Measurements from ENCODE around the gene PLBD2. TPM values are rescaled to one million over a fixed set of nuclear protein-coding genes. Genes with fewer than 3 reads are reported as not detected.

Gene PLBD2
- total RNA-seq, 1 donor from 2014 or later: 52.2 TPM

GRCh38 chr12:113435367-113435766 is 77.0 kb downstream of the PLBD2 start:
- Histone ChIP-seq H3K27ac (ENCODE audit: low read depth, low read length) (no peak overlapping the region), H3K9me3 (ENCODE audit: insufficient read depth, low read depth, low read length) (no peaks in the 10 kb centered on the region), H2AFZ (ENCODE audit: low read depth, low read length) (no peak overlapping the region), H3K4me2 (ENCODE audit: low read length) (no peak overlapping the region), H3K79me2 (ENCODE audit: insufficient read depth, low read length) (no peaks in the 10 kb centered on the region), H4K20me1 (ENCODE audit: insufficient read depth, low read length) (no peaks in the 10 kb centered on the region), H3K27me3 (ENCODE audit: insufficient read depth, low read length) (no peaks in the 10 kb centered on the region), H3K9ac (ENCODE audit: low read length) (no peak overlapping the region), H3K4me3 (ENCODE audit: insufficient read depth, low read depth, low read length) (no peak overlapping the region), H3K4me1 (ENCODE audit: insufficient read depth, low read length) (no peaks in the 10 kb centered on the region), H3K36me3 (ENCODE audit: insufficient read depth, low read length) (no peaks in the 10 kb centered on the region)
- DNase-seq (ENCODE audit: low read depth) (no peak), FAIRE-seq (no peak)
- no peak overlapping the region for H3K4me3 Mint-ChIP-seq (ENCODE audit: unreplicated experiment)
- peaks cover 13% of the 10 kb centered on the region for H3K27me3 Mint-ChIP-seq (ENCODE audit: low read depth, unreplicated experiment)
- no peak overlapping the region for H3K27ac Mint-ChIP-seq (ENCODE audit: unreplicated experiment)
- H3K4me1 Mint-ChIP-seq (ENCODE audit: low read depth, unreplicated experiment): peaks cover 2% of the 10 kb centered on the region
- peaks cover 2% of the 10 kb centered on the region for H3K36me3 Mint-ChIP-seq (ENCODE audit: low read depth, unreplicated experiment)
- peaks cover 1% of the 10 kb centered on the region for H3K9me3 Mint-ChIP-seq (ENCODE audit: unreplicated experiment)
- TF ChIP-seq EZH2 (IDR thresholded peaks at IDR 0.05; ENCODE audit: insufficient read depth, low read length): no peak
- TF ChIP-seq CTCF (IDR thresholded peaks at IDR 0.05; ENCODE audit: insufficient read depth, low read depth, low read length): no peak

- no peaks in the 10 kb centered on the region for H4K20me1 ChIP-seq (ENCODE audit: insufficient read depth, low read length)
- TF ChIP-seq EZH2 (IDR thresholded peaks at IDR 0.05; ENCODE audit: insufficient read depth, low read length): no peak
- no peak for TF ChIP-seq CTCF (IDR thresholded peaks at IDR 0.05; ENCODE audit: insufficient read depth, low read depth, low read length)
- DNase-seq (ENCODE audit: low read depth): no peak
- H3K4me3 ChIP-seq (ENCODE audit: insufficient read depth, low read depth, low read length): no peak overlapping the region
- H3K27ac ChIP-seq (ENCODE audit: low read depth, low read length): no peak overlapping the region
- no peaks in the 10 kb centered on the region for H3K4me1 ChIP-seq (ENCODE audit: insufficient read depth, low read length)
- H2AFZ ChIP-seq (ENCODE audit: low read depth, low read length): no peak overlapping the region
- peaks cover 6% of the 10 kb centered on the region for H3K27me3 ChIP-seq (ENCODE audit: insufficient read depth, low read length)
- no peaks in the 10 kb centered on the region for H3K79me2 ChIP-seq (ENCODE audit: insufficient read depth, low read length)
- FAIRE-seq: no peak
- no peak overlapping the region for H3K27ac Mint-ChIP-seq (ENCODE audit: unreplicated experiment)
- peaks cover 2% of the 10 kb centered on the region for H3K4me1 Mint-ChIP-seq (ENCODE audit: low read depth, unreplicated experiment)
- no peaks in the 10 kb centered on the region for H3K9me3 ChIP-seq (ENCODE audit: insufficient read depth, low read depth, low read length)
- H3K4me3 Mint-ChIP-seq (ENCODE audit: unreplicated experiment): no peak overlapping the region
- H3K36me3 ChIP-seq (ENCODE audit: insufficient read depth, low read length): no peaks in the 10 kb centered on the region
- H3K9ac ChIP-seq (ENCODE audit: low read length): no peak overlapping the region
- peaks cover 8% of the 10 kb centered on the region for H3K27me3 Mint-ChIP-seq (ENCODE audit: low read depth, unreplicated experiment)
- peaks cover 1% of the 10 kb centered on the region for H3K9me3 Mint-ChIP-seq (ENCODE audit: unreplicated experiment)
- no peak overlapping the region for H3K4me2 ChIP-seq (ENCODE audit: low read length)
- no peaks in the 10 kb centered on the region for H3K36me3 Mint-ChIP-seq (ENCODE audit: low read depth, unreplicated experiment)
Measured at GRCh38 chr12:113436586-113436985, 78.2 kb downstream of the PLBD2 start.

- Histone ChIP-seq H3K4me2 (ENCODE audit: low read length) (no peak overlapping the region), H3K4me1 (ENCODE audit: insufficient read depth, low read length) (no peaks in the 10 kb centered on the region), H3K9ac (ENCODE audit: low read length) (no peak overlapping the region), H2AFZ (ENCODE audit: low read depth, low read length) (no peak overlapping the region), H3K9me3 (ENCODE audit: insufficient read depth, low read depth, low read length) (no peaks in the 10 kb centered on the region), H3K36me3 (ENCODE audit: insufficient read depth, low read length) (no peaks in the 10 kb centered on the region), H3K4me3 (ENCODE audit: insufficient read depth, low read depth, low read length) (no peak overlapping the region), H3K27ac (ENCODE audit: low read depth, low read length) (no peak overlapping the region), H3K79me2 (ENCODE audit: insufficient read depth, low read length) (no peaks in the 10 kb centered on the region), H4K20me1 (ENCODE audit: insufficient read depth, low read length) (no peaks in the 10 kb centered on the region), H3K27me3 (ENCODE audit: insufficient read depth, low read length) (peaks cover 8% of the 10 kb centered on the region)
- H3K27me3 Mint-ChIP-seq (ENCODE audit: low read depth, unreplicated experiment): peaks cover 8% of the 10 kb centered on the region
- TF ChIP-seq EZH2 (IDR thresholded peaks at IDR 0.05; ENCODE audit: insufficient read depth, low read length) (no peak), CTCF (IDR thresholded peaks at IDR 0.05; ENCODE audit: insufficient read depth, low read depth, low read length) (no peak)
- H3K4me1 Mint-ChIP-seq (ENCODE audit: low read depth, unreplicated experiment): peaks cover 2% of the 10 kb centered on the region
- H3K27ac Mint-ChIP-seq (ENCODE audit: unreplicated experiment): no peak overlapping the region
- H3K9me3 Mint-ChIP-seq (ENCODE audit: unreplicated experiment): peaks cover 1% of the 10 kb centered on the region
- DNase-seq (ENCODE audit: low read depth) (no peak), FAIRE-seq (no peak)
- H3K36me3 Mint-ChIP-seq (ENCODE audit: low read depth, unreplicated experiment): no peaks in the 10 kb centered on the region
- no peak overlapping the region for H3K4me3 Mint-ChIP-seq (ENCODE audit: unreplicated experiment)
Measured at GRCh38 chr12:113436993-113437728, 78.8 kb downstream of the PLBD2 start.

Measured in astrocyte (in vitro differentiated cells and primary cell).